Measurements from ENCODE around the gene MCEMP1. TPM values are rescaled to one million over a fixed set of nuclear protein-coding genes. Genes with fewer than 3 reads are reported as not detected.

MCEMP1 gene
- total RNA-seq, 1 donor from 2014 or later, result 0.60 TPM

DNA sequence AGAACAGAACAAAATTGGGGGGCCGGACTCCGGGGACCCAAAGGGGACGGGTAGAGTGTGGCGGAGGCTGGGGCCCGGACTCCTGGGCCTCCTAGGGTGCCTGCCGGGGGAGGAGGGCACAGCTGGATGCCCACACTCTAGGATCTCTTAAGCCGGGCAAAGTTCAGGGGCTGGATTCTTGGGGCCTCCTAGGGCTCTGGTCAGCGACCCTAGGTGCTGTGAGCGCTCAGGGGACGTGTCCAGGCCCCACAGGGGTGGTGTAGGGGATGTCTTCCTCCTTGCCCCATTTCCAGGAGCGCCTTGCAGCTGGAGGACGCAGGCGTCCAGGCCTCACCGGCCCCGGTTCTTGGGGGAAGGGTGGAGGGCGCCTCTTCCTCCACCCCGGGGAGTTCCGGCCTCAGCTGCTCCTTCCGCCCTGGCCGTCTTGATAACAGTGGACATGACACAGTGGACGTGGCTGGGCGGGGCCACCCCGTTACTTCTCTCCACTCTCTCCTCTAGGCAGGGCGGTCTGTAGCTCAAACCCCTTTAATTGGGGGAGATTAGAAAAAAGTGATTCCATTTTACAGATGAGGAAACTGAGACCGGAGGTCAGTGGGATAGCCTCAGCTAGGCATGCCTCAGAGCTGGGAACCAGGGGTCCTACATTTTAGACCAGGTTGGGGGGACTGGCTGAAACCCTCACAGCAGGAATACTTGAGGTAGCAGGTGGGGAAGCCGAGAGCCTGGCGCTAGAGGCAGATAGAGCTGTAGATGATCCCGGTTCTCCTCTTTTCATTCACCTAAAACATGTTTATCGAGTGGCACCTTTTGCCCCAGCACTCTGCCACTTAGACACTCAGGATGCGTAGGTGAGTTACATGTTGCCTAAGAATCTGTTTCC lies 39.3 kb upstream of the MCEMP1 start:
- H3K27ac ChIP-seq (replicated peaks), result peak overlapping the region; percentile 52
- no peaks in the 10 kb centered on the region for H3K9me3 ChIP-seq (replicated peaks)
- peaks cover 36% of the 10 kb centered on the region for H3K27me3 ChIP-seq (ENCODE audit: low read depth)
- TF ChIP-seq CTCF (IDR thresholded peaks at IDR 0.05; ENCODE audit: borderline replicate concordance), result no peak
- H3K4me3 ChIP-seq, result peak overlapping the region; percentile 56
- intact Hi-C loops (cut with micrococcal nuclease), result no loop called here
- H3K4me1 ChIP-seq, result peaks cover 27% of the 10 kb centered on the region
- DNase-seq, result peak; percentile 51
- peaks cover 3% of the 10 kb centered on the region for H3K36me3 ChIP-seq

DNA sequence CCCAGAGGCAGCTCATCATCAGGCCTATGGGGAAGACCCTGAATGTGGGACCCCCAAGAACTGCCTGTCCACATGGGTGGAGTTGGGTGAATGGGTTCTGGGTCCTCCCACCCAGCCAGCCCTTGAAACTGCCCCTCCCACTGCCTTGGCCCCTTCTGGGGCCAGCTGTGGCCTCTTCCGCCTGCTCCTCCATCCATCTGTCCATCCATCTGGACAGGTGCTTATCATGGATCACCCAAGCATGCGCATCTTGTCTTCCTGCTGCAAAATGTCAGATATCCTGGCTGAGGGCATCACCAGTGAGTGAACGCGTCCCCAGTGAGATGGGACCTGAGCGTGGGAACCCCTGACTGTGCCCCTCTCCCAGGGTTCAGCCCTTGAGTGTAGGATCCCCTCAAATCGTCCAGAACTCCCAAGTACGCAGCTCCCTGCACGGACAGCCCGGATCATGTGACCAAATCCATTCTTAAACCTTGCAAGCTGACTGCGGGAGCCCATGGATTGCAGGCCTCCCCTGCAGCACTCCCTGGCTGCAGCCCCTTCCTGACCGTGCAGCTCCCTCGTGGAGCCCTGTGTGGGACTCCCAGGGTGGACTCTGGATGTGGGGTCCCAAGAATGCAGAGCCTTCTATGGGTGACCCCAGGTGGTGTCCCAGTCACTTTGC lies 38.0 kb upstream of the MCEMP1 start:
- peaks cover 27% of the 10 kb centered on the region for H3K4me1 ChIP-seq
- TF ChIP-seq CTCF (IDR thresholded peaks at IDR 0.05; ENCODE audit: borderline replicate concordance), result no peak
- H3K4me3 ChIP-seq, result no peak overlapping the region
- DNase-seq, result no peak
- H3K27me3 ChIP-seq (ENCODE audit: low read depth), result peaks cover 40% of the 10 kb centered on the region
- intact Hi-C loops (cut with micrococcal nuclease), result no loop called here
- H3K36me3 ChIP-seq, result no peaks in the 10 kb centered on the region
- H3K27ac ChIP-seq (replicated peaks), result no peak overlapping the region
- no peaks in the 10 kb centered on the region for H3K9me3 ChIP-seq (replicated peaks)

DNA sequence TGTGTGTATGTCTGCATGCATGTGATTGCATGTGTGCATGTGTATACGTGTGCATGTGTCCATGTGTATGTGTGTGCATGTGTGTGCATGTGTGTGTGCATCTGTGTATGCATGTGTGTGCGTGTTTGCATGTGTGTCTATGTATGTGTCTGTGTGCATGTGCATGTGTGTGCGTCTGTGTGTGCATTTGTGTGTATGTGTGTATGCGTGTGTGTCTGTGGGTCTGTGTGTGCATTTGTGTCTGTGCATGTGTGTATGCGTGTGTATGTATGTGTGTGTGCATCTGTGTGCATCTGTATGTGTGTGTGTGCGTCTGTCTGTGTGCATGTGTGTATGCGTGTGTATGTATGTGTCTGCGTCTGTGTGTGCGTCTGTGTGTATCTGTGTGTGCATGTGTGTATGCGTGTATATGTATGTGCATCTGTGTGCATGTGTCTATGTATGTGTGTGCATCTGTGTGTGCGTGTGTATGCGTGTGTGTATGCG lies 37.0 kb upstream of the MCEMP1 start:
- peaks cover 22% of the 10 kb centered on the region for H3K4me1 ChIP-seq
- H3K9me3 ChIP-seq (replicated peaks), result no peaks in the 10 kb centered on the region
- TF ChIP-seq CTCF (IDR thresholded peaks at IDR 0.05; ENCODE audit: borderline replicate concordance), result no peak
- H3K4me3 ChIP-seq, result no peak overlapping the region
- no peak for DNase-seq
- H3K27ac ChIP-seq (replicated peaks), result no peak overlapping the region
- H3K36me3 ChIP-seq, result no peaks in the 10 kb centered on the region
- H3K27me3 ChIP-seq (ENCODE audit: low read depth), result peaks cover 45% of the 10 kb centered on the region
- intact Hi-C loops (cut with micrococcal nuclease), result no loop called here

DNA sequence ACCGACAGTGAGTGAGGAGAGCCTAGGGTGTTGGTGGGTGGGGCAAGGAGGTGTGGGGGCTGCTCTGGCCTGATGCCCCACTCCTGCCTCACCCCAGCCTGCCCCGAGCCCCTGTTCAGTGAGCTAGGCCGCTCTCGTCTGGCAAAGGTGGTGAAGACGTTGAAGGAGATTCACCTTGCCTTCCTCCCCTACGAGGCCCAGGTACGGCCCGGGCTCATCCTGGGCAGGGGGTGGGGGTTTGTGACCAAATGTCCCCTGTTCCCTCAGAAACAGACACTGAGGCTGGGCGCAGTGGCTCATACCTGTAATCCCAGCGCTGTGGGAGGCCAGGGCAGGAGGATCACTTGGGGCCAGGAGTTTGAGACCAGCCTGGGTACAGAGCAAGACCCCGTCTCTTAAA lies 36.1 kb upstream of the MCEMP1 start:
- DNase-seq, result no peak
- H3K4me1 ChIP-seq, result peaks cover 13% of the 10 kb centered on the region

More for the DNA sequence above, 36.1 kb upstream of the MCEMP1 start:
- Histone ChIP-seq H3K27ac (replicated peaks) (no peak overlapping the region), H3K36me3 (no peaks in the 10 kb centered on the region), H3K9me3 (replicated peaks) (no peaks in the 10 kb centered on the region), H3K4me3 (no peak overlapping the region), H3K27me3 (ENCODE audit: low read depth) (peaks cover 44% of the 10 kb centered on the region)
- no peak for TF ChIP-seq CTCF (IDR thresholded peaks at IDR 0.05; ENCODE audit: borderline replicate concordance)
- intact Hi-C loops (cut with micrococcal nuclease), result no loop called here
